Ishikawa (cell line): ENCODE measurements around the gene NEK1.

Source experiments
- CREB1 ChIP-seq: IDR thresholded peaks from 2 replicates; pipeline ENCODE4 v1.6.1; 2012; ENCODE audit warnings: low read depth
- EP300 ChIP-seq: IDR thresholded peaks from 2 replicates; pipeline ENCODE4 v1.6.1; 2012; ENCODE audit warnings: borderline replicate concordance
- MAX ChIP-seq: IDR thresholded peaks from 2 replicates; pipeline ENCODE4 v1.6.1; 2012
- REST ChIP-seq: IDR thresholded peaks from 2 replicates; pipeline ENCODE4 v1.6.1; 2012; ENCODE audit warnings: low read depth, mild to moderate bottlenecking
- TCF12 ChIP-seq: IDR thresholded peaks from 2 replicates; pipeline ENCODE4 v1.6.1; 2012; ENCODE audit warnings: low read depth
- TEAD4 ChIP-seq: IDR thresholded peaks from 2 replicates; pipeline ENCODE4 v1.6.1; 2012
- YY1 ChIP-seq: IDR thresholded peaks from 2 replicates; pipeline ENCODE4 v1.6.1; 2012; ENCODE audit warnings: low read depth

GRCh38 chr4:169345316-169345721, 267.1 kb downstream of the NEK1 start:
- no peak for TF ChIP-seq CREB1
- no peak for TF ChIP-seq MAX
- peak; percentile 55 for TF ChIP-seq TCF12
- TF ChIP-seq TEAD4 = 0 out of 2 replicates have a peak, but pooled peaks have one; percentile 34
- TF ChIP-seq YY1 = no peak
- no peak for TF ChIP-seq REST
- peak; percentile 47; the same call in 1 of the 2 replicates for TF ChIP-seq EP300
